AG04450 (cell line): ENCODE measurements around the gene SPP1. TPM values are rescaled to one million over a fixed set of nuclear protein-coding genes. Genes with fewer than 3 reads are reported as not detected.

ENCODE experiments used
- CTCF ChIA-PET: fragments of 300-600, 350-600 bp; formaldehyde crosslinking; extraction: SDS; loops from one replicate; lab custom pipeline; 2022; ENCODE audit warnings: antibody characterized with exemption, inconsistent platforms; lab: Charles Lee
- POLR2A ChIA-PET: fragments of 350-600 bp; formaldehyde crosslinking; extraction: SDS; loops from one replicate; lab custom pipeline; 2021; ENCODE audit warnings: antibody characterized with exemption, inconsistent platforms; lab: Yijun Ruan, JAX
- DNase-seq: peaks from one replicate; pipeline ENCODE4 v3.0.0-alpha.2; 2011; ENCODE audit warnings: low read depth, low spot score
- H3K27ac ChIP-seq: one replicate; pipeline ENCODE4 v1.5.1; 2012; ENCODE audit warnings: low read depth, low read length, control low read depth
- H3K27me3 ChIP-seq: one replicate; pipeline ENCODE4 v1.6.0; 2012; ENCODE audit warnings: low read length; ENCODE audit not compliant: control insufficient read depth, insufficient read depth
- H3K4me3 ChIP-seq: 2 replicates; pipeline ENCODE4 v1.5.1; 2011; ENCODE audit warnings: mild to moderate bottlenecking, low read depth, low read length, control low read depth
- H3K9me3 ChIP-seq: 2 replicates; pipeline ENCODE4 v1.5.1; 2012; ENCODE audit warnings: low read length; ENCODE audit not compliant: control insufficient read depth, insufficient read depth
- polyA plus RNA-seq: library from polyadenylated mRNA; depleted of rRNA; stranded (reverse); fragments of >200 nt; gene quantifications from 2 replicates; pipeline ENCODE4 v1.2.3, GENCODE V29; 2011
- TF ChIP-seq, protein P1 (sequence below): IDR thresholded peaks from 2 replicates; pipeline ENCODE4 v1.5.1; 2011; ENCODE audit warnings: low read depth, low read length, control low read depth, inconsistent platforms

The SPP1 gene
- polyA plus RNA-seq, 1 experiment = 0.69 TPM

DNA sequence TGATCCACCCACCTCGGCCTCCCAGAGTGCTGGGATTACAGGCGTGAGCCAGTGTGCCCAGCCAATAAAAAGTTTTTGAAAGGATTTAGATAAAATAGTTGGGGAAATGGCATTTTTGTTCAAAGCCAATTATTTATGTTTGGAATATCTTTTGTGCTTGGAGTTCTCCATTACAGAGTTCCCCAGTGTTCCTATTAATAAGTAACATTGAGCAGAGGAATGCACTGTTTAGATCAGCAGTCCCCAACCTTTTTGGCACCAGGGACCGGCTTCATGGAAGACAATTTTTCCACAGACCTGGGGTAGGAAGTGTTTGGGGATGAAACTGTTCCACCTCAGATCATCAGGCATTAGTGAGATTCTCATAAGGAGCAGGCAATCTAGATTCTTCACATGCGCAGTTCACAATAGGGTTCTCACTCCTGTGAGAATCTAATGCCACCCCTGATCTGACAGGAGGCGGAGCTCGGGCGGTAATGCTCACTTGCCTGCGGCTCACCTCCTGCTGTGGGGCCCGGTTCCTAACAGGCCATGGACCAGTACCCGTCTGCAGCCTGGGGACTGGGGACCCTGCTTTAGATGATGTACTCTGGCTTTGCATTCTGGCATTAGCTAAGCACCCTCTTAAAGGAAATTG, 40.3 kb downstream of the SPP1 start:
- no peak overlapping the region for H3K4me3 ChIP-seq
- TF ChIP-seq, protein P1, sequence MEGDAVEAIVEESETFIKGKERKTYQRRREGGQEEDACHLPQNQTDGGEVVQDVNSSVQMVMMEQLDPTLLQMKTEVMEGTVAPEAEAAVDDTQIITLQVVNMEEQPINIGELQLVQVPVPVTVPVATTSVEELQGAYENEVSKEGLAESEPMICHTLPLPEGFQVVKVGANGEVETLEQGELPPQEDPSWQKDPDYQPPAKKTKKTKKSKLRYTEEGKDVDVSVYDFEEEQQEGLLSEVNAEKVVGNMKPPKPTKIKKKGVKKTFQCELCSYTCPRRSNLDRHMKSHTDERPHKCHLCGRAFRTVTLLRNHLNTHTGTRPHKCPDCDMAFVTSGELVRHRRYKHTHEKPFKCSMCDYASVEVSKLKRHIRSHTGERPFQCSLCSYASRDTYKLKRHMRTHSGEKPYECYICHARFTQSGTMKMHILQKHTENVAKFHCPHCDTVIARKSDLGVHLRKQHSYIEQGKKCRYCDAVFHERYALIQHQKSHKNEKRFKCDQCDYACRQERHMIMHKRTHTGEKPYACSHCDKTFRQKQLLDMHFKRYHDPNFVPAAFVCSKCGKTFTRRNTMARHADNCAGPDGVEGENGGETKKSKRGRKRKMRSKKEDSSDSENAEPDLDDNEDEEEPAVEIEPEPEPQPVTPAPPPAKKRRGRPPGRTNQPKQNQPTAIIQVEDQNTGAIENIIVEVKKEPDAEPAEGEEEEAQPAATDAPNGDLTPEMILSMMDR = no peak
- H3K9me3 ChIP-seq = no peaks in the 10 kb centered on the region
- H3K27me3 ChIP-seq = no peaks in the 10 kb centered on the region
- no peak for DNase-seq
- ChIA-PET CTCF (interaction anchor here (0.6 kb wide), 1 partner anchor 196 kb away, joined by 3 read pairs; no protein-coding TSS in a partner anchor), POLR2A (no interaction called here)
- H3K27ac ChIP-seq = no peak overlapping the region

GRCh38 chr4:88017516-88018297, 42.2 kb downstream of the SPP1 start:
- Histone ChIP-seq H3K9me3 (no peaks in the 10 kb centered on the region), H3K4me3 (no peak overlapping the region), H3K27ac (peak overlapping the region; percentile 94), H3K27me3 (no peaks in the 10 kb centered on the region)
- CTCF ChIA-PET = interaction anchor here (0.5 to 1.7 kb wide), 3 partner anchors 15 to 553 kb away, joined by 3 to 6 read pairs (median 4); no protein-coding TSS in a partner anchor
- DNase-seq = peak; percentile 83
- POLR2A ChIA-PET = interaction anchor here (0.6 kb wide), 1 partner anchor 9 kb away, joined by 3 read pairs; no protein-coding TSS in a partner anchor
- TF ChIP-seq, protein P1 = no peak

DNA sequence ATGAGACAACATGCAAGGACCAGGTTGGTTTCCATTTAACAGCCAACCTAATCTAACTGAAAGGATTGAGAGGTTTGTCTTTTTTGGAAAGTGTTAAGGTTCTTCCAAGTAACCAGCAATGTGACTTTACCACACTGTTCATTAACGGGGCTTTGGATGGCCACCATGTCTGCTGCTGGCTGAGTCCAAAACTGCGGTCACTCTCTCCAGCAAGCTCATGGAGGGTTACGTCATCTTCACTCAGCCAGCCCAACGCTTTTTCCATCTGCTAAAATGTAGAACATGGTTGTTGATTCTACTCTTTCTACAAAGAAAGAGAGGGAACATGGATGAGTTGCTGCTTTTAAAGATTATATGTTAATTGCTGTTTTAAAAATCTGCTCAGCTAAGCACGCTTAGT, 43.0 kb downstream of the SPP1 start:
- CTCF ChIA-PET = interaction anchor here (0.5 kb wide), 1 partner anchor 15 kb away, joined by 4 read pairs; no protein-coding TSS in a partner anchor
- H3K9me3 ChIP-seq = no peaks in the 10 kb centered on the region
- POLR2A ChIA-PET = interaction anchor here (0.6 kb wide), 1 partner anchor 10 kb away, joined by 3 read pairs; no protein-coding TSS in a partner anchor
- DNase-seq = peak; percentile 13
- TF ChIP-seq, protein P1 = no peak
- H3K27me3 ChIP-seq = no peaks in the 10 kb centered on the region
- peak overlapping the region; percentile 94 for H3K27ac ChIP-seq
- no peak overlapping the region for H3K4me3 ChIP-seq

DNA sequence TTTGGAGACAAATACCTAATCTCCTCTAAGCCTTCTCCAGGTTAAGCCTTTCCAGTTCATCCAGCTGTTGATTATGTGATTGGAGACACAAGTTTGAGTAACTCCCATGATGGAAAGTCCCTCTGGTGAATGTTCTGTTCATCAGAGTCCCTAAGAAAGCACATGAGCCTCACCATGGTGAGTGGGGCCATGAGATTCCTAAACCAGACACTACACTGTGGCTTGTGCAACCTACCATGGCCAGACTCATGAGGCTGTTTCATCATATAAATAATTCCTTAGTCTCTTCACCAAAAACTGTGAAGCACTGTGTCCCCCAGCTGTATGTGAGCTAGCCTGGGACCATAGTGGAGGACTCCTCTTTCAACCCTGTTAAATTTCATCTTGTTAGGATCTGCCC, 46.3 kb downstream of the SPP1 start:
- Histone ChIP-seq H3K27me3 (no peaks in the 10 kb centered on the region), H3K4me3 (no peak overlapping the region), H3K9me3 (peaks cover 12% of the 10 kb centered on the region), H3K27ac (no peak overlapping the region)
- no peak for DNase-seq
- TF ChIP-seq, protein P1 = no peak
- POLR2A ChIA-PET = no interaction called here
- CTCF ChIA-PET = interaction anchor here (0.6 to 2.3 kb wide), 7 partner anchors 11 to 503 kb away, joined by 3 to 18 read pairs (median 5); no protein-coding TSS in a partner anchor
